ENCODE results near the gene SMYD3.

DNA sequence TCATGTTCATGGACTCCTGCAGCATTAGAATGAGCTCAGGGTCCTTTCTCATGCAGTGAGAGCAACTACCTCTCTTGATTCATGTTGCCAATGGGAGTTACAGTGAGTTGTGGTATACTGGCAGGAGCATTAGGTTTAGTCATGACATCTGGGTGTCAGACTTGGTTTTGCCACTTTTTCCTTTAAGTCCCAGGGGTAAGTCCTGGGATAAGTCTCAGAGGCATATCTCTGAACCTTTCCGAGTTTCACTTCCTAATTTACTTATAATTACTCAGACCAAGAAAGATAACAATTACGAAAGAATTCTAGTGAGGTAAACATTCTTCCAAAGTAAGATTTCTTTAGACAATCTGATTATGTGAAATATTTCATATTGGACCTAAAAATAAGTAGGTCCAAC is 606.0 kb downstream of the SMYD3 start:
- TF ChIP-seq IRF3 (IDR thresholded peaks at IDR 0.05), result no peak
- no peak for TF ChIP-seq MYC (IDR thresholded peaks at IDR 0.05; ENCODE audit: insufficient read depth, insufficient read length, insufficient replicate concordance, low read length, severe bottlenecking)
- peak; percentile 60 for TF ChIP-seq JUNB (IDR thresholded peaks at IDR 0.05)
- TF ChIP-seq, protein P1, sequence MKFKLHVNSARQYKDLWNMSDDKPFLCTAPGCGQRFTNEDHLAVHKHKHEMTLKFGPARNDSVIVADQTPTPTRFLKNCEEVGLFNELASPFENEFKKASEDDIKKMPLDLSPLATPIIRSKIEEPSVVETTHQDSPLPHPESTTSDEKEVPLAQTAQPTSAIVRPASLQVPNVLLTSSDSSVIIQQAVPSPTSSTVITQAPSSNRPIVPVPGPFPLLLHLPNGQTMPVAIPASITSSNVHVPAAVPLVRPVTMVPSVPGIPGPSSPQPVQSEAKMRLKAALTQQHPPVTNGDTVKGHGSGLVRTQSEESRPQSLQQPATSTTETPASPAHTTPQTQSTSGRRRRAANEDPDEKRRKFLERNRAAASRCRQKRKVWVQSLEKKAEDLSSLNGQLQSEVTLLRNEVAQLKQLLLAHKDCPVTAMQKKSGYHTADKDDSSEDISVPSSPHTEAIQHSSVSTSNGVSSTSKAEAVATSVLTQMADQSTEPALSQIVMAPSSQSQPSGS (IDR thresholded peaks at IDR 0.05; ENCODE audit: low read length), result no peak; the same call in 1 of the 2 replicates
- TF ChIP-seq RB1 (IDR thresholded peaks at IDR 0.05; ENCODE audit: borderline replicate concordance), result no peak
- TF ChIP-seq CHD2 (IDR thresholded peaks at IDR 0.05; ENCODE audit: borderline replicate concordance, low read depth, low read length), result no peak
- no peak for TF ChIP-seq NFIC (IDR thresholded peaks at IDR 0.05; ENCODE audit: low read depth, low read length)
- no peak for TF ChIP-seq RAD21 (IDR thresholded peaks at IDR 0.05; ENCODE audit: insufficient read depth, low read depth, low read length)
- no peak for TF ChIP-seq REST (IDR thresholded peaks at IDR 0.05; ENCODE audit: low read depth, low read length)
- no peak for TF ChIP-seq TARDBP (IDR thresholded peaks at IDR 0.05; ENCODE audit: borderline replicate concordance)
